VCaP (cell line): ENCODE data around the gene RNF144A.
A peak's percentile ranks its signal among the peaks of the same experiment; 100 is the strongest.

Experiments
- H3K27ac ChIP-seq: fragments of 450-650 bp; 2 replicates; pipeline ENCODE4 v1.5.1; 2017
- TF ChIP-seq, protein P1 (sequence below): fragments of 450-650 bp; conservative IDR thresholded peaks from 2 replicates; pipeline ENCODE4 v1.5.1; 2017; ENCODE audit warnings: mild to moderate bottlenecking, moderate library complexity

Gene RNF144A

DNA sequence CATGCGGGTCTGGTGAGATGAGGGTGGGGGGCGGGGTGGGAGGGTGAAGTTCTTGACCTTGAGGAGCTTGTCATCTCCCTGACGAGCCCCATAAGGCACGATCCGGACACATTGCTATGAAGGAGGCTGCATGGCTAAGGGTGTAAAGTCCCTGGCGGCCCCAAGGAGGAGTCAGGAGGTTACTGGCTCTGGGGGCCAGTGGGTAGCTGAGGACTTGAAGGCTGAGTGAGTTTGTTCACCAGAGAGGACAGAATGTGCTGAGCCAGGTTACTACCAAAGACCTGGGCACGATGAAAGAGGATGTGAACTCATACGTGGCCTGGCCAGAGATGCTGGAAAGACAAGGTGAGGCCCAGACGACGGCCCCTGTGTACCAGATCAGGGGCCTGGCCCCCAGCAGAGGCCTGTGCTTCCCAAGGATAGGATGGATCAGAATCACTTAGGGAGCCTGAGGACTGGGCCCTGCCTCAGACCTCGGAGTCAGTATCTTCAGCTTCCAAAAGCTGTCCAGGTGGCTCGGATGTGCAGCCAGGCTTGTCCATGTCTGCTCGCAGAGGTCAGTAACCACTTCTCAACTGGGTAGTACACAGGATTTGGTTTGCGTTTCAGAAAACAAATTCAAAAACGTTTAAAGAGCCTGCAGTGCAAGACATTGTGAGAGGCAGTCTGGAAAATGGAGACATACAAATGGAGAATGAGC is 110.9 kb downstream of the RNF144A start:
- H3K27ac ChIP-seq: no peak overlapping the region
- TF ChIP-seq, protein P1, sequence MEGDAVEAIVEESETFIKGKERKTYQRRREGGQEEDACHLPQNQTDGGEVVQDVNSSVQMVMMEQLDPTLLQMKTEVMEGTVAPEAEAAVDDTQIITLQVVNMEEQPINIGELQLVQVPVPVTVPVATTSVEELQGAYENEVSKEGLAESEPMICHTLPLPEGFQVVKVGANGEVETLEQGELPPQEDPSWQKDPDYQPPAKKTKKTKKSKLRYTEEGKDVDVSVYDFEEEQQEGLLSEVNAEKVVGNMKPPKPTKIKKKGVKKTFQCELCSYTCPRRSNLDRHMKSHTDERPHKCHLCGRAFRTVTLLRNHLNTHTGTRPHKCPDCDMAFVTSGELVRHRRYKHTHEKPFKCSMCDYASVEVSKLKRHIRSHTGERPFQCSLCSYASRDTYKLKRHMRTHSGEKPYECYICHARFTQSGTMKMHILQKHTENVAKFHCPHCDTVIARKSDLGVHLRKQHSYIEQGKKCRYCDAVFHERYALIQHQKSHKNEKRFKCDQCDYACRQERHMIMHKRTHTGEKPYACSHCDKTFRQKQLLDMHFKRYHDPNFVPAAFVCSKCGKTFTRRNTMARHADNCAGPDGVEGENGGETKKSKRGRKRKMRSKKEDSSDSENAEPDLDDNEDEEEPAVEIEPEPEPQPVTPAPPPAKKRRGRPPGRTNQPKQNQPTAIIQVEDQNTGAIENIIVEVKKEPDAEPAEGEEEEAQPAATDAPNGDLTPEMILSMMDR: no peak

DNA sequence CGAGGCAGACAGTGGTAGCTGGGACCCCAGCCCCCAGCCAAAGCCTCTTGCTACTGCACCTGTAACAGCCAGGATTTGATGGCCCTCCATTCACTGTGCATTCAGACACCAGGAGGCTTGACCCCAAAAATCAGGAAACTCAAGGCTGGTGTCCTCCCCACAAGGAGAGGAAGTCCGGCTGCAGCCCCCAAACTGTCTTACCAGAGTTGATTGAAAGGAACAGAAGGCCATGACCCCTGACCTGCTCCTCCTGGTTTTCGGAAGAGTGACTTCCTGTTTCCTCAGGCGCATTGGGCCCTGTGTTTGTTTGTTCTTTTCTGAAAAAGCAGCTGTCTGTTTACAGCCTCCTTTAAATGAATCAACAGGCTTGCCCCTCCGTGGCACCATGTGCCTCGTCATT is 111.6 kb downstream of the RNF144A start:
- TF ChIP-seq, protein P1: no peak
- no peak overlapping the region for H3K27ac ChIP-seq

DNA sequence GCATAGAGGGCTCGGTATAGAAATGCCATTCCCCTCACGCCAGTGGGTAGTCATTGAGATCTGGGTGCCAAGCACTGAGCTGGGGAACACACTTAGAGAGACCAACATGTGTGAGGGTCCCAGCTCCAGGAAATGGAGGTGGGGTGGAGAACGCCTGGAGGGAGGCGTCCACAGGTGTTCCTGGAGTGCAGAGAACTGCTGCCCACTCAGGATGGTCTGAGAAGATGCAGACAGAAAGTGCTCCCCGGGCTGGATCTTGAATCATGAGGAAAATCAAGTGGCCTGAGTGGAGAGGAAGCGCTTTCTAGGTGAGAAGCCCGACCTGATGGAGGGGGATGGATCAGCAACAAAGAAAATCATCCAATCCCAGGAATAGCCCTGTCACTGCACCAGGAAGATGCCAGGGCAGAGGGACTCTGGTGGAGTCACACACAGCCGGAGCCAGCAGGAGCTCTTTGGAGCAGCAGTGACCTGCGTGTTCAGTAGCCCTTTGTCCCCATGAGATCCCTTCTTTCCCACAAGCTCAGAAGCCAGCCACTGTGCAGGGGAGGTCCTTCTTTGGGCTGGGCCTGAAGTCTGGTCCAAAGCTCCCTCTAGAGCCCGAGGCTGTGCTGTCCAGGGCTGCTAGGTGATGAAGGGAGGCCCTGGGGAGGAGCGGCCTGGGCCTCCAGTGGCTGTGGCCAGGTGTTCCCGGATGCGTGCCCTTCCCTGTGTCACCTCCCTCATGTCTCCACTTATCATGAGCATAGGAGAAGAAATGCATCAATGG is 112.3 kb downstream of the RNF144A start:
- TF ChIP-seq, protein P1: 0 out of 2 replicates have a peak, but pooled peaks have one; percentile 20
- no peak overlapping the region for H3K27ac ChIP-seq

DNA sequence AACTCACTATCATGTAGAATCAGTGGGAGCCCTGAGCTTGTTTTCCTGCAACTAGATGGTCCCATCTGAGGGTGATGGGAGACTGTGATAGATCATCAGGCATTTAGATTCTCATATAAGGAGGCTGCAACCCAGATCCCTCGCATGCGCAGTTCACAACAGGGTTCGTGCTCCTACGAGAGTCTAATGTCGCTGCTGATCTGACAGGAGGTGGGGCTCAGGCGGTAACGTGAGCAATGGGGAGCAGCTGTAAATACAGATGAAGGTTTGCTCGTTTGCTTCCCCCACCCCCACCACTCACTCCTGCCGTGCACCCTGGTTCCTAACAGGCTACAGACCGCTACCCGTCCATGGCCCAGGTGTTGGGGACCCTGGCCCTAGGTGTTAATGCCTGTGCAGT is 113.6 kb downstream of the RNF144A start:
- H3K27ac ChIP-seq: peak overlapping the region; percentile 59
- TF ChIP-seq, protein P1: no peak

DNA sequence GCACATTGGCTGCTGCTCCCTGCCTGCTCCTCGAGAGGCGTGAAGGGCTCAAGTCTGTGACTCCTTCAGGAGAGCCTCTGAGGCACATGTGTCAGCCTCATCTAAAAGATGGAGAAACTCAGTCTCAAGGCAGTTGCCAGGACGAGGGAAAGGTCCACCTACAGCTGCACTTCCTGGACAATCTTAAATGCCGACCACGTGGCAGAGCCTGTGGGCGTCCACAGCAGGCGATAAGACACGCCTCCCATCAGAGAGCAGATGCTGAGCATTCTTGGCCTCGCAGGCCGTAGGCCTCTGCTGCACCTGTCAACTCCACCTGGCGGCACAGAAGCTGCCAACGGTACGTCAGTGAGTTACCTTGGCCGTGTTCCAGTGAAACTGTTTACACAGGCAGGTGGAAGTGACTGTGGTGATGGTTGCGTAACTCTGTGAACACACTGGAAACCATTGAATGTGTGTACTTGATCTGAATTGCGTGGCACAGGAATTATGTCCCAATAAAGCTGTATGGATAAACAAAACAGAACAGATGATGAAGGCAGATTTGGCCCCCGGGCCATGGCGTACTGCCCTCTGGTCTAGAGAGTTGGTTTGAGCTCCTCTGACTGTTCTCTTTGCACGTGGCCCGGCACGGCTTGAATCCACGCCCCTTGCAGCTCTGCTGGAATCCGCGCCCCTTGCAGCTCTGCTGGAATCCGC is 114.5 kb downstream of the RNF144A start:
- TF ChIP-seq, protein P1: peak; percentile 59
- H3K27ac ChIP-seq: peak overlapping the region; percentile 59

DNA sequence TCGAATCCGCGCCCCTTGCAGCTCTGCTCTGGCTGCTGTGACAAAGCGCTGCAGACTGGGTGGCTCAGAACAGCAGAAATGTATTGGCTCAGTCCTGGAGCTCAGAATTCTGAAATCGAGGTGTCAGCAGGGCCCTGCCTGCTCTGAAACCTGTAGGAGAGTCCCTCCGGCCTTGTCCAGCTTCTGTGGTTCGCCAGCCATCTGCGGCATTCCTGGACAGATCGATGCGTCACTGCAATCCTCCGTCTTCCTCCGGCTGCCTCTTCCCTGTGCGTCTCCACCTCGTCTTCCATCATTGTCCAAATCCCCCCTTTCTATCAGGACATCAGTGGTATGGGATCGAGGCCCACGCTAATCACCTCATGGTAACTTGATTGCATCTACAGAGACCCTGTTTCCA is 115.2 kb downstream of the RNF144A start:
- TF ChIP-seq, protein P1: no peak
- H3K27ac ChIP-seq: peak overlapping the region; percentile 53
